ENCODE results near the gene SYT1.

Gene SYT1

GRCh38 chr12:79366374-79366773, 501.8 kb downstream of the SYT1 start:
- no peak for DNase-seq

GRCh38 chr12:79367032-79367589, 502.5 kb downstream of the SYT1 start:
- no peak for DNase-seq

GRCh38 chr12:79370021-79370420, 505.4 kb downstream of the SYT1 start:
- DNase-seq: no peak

- no peak for DNase-seq
Measured at GRCh38 chr12:79371226-79371625, 506.7 kb downstream of the SYT1 start.

GRCh38 chr12:79373896-79374499, 509.4 kb downstream of the SYT1 start:
- DNase-seq: peak; percentile 12

GRCh38 chr12:79374545-79374944, 510.0 kb downstream of the SYT1 start:
- DNase-seq: no peak

GRCh38 chr12:79375050-79375449, 510.5 kb downstream of the SYT1 start:
- no peak for DNase-seq

- no peak for DNase-seq
Measured at GRCh38 chr12:79378496-79378895, 513.9 kb downstream of the SYT1 start.

GRCh38 chr12:79380402-79380801, 515.8 kb downstream of the SYT1 start:
- DNase-seq: no peak

GRCh38 chr12:79381248-79382208, 517.0 kb downstream of the SYT1 start:
- no peak for DNase-seq

GRCh38 chr12:79384551-79384950, 520.0 kb downstream of the SYT1 start:
- no peak for DNase-seq

GRCh38 chr12:79388011-79388410, 523.4 kb downstream of the SYT1 start:
- no peak for DNase-seq

- no peak for DNase-seq
Measured at GRCh38 chr12:79393842-79394241, 529.3 kb downstream of the SYT1 start.

- DNase-seq: no peak
Measured at GRCh38 chr12:79397609-79398008, 533.0 kb downstream of the SYT1 start.

- DNase-seq: no peak
Measured at GRCh38 chr12:79400481-79400880, 535.9 kb downstream of the SYT1 start.

GRCh38 chr12:79402606-79403005, 538.0 kb downstream of the SYT1 start:
- no peak for DNase-seq

- no peak for DNase-seq
Measured at GRCh38 chr12:79406993-79407392, 542.4 kb downstream of the SYT1 start.

GRCh38 chr12:79407671-79408622, 543.4 kb downstream of the SYT1 start:
- DNase-seq: no peak

- DNase-seq: no peak
Measured at GRCh38 chr12:79408689-79409088, 544.1 kb downstream of the SYT1 start.

GRCh38 chr12:79409562-79409961, 545.0 kb downstream of the SYT1 start:
- no peak for DNase-seq

GRCh38 chr12:79411791-79412190, 547.2 kb downstream of the SYT1 start:
- DNase-seq: no peak

GRCh38 chr12:79413796-79414195, 549.2 kb downstream of the SYT1 start:
- DNase-seq: no peak

- no peak for DNase-seq
Measured at GRCh38 chr12:79414252-79414651, 549.7 kb downstream of the SYT1 start.

Data from DMS79 treated with DMSO at 0.1 percent for 48 hours (cell line).